Progenitor cell of endocrine pancreas (in vitro differentiated cells): ENCODE results near the gene RBMX2. TPM values are rescaled to one million over a fixed set of nuclear protein-coding genes. Genes with fewer than 3 reads are reported as not detected.

Source experiments
- DNase-seq: peaks from one replicate; pipeline ENCODE4 v3.0.0; 2021; ENCODE audit warnings: low spot score; ENCODE audit not compliant: unreplicated experiment
- H3K27ac Mint-ChIP-seq: 2 replicates; pipeline ENCODE4 v1.8.0; 2021; ENCODE audit warnings: mild to moderate bottlenecking, moderate library complexity, mixed read lengths
- H3K27me3 Mint-ChIP-seq: 2 replicates; pipeline ENCODE4 v1.8.0; 2021; ENCODE audit warnings: mixed read lengths
- H3K36me3 Mint-ChIP-seq: 2 replicates; pipeline ENCODE4 v1.8.0; 2022; ENCODE audit warnings: mixed read lengths; ENCODE audit not compliant: insufficient read depth
- H3K4me1 Mint-ChIP-seq: 2 replicates; pipeline ENCODE4 v1.8.0; 2021; ENCODE audit warnings: low read depth, mixed read lengths
- H3K4me3 Mint-ChIP-seq: 2 replicates; pipeline ENCODE4 v1.8.0; 2021; ENCODE audit warnings: low read depth, mild to moderate bottlenecking, moderate library complexity, mixed read lengths
- H3K9me3 Mint-ChIP-seq: 2 replicates; pipeline ENCODE4 v1.8.0; 2021; ENCODE audit warnings: low read depth, mixed read lengths
- total RNA-seq: library from RNA; stranded (reverse); gene quantifications from 2 replicates; pipeline ENCODE4 v1.2.1, GENCODE V29; 2021
- TF ChIP-seq, protein P1 (sequence below): fragments of 200-600 bp; sonication (generic); IDR thresholded peaks from one replicate; pipeline ENCODE4 v1.5.0; 2021; ENCODE audit warnings: antibody characterized with exemption, mild to moderate bottlenecking; ENCODE audit not compliant: unreplicated experiment

The RBMX2 gene
- total RNA-seq, 1 donor from 2014 or later: 29.7 TPM

DNA sequence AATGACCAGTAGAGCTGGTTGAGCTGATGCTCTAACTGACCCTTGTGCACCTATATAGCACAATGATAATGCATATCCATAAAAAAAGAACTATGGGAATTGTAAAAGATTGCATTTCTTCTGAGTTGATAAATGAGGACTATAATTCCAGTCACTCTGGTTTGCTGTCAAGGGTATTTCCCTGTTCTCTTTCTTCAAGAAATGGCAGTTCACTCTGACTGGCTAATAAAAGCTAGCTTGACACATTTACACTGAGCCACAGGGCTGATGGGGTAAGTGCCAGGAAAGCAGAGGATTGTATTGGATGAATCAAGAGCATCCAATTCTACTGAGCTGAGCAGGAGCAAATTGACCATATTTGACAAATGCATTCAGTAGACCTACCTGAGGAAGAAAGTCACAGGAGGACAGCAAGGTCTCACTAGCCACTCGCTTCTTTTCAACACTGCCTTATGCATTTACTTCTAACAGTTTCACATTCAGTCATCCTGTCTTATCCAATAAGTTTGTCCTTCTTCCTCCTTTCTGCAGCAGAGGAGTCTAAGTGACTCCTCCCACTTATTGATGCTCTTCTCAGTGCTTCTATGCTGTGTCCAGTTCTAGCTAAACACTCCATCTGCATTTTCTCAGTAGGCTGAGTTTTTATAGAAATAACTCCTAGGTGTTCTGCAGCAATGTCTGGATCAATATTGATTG is 43.0 kb downstream of the RBMX2 start:
- Mint-ChIP-seq H3K27ac (no peak overlapping the region), H3K36me3 (no peaks in the 10 kb centered on the region), H3K27me3 (no peaks in the 10 kb centered on the region), H3K4me1 (no peaks in the 10 kb centered on the region), H3K9me3 (peaks cover 15% of the 10 kb centered on the region), H3K4me3 (no peak overlapping the region)
- TF ChIP-seq, protein P1, sequence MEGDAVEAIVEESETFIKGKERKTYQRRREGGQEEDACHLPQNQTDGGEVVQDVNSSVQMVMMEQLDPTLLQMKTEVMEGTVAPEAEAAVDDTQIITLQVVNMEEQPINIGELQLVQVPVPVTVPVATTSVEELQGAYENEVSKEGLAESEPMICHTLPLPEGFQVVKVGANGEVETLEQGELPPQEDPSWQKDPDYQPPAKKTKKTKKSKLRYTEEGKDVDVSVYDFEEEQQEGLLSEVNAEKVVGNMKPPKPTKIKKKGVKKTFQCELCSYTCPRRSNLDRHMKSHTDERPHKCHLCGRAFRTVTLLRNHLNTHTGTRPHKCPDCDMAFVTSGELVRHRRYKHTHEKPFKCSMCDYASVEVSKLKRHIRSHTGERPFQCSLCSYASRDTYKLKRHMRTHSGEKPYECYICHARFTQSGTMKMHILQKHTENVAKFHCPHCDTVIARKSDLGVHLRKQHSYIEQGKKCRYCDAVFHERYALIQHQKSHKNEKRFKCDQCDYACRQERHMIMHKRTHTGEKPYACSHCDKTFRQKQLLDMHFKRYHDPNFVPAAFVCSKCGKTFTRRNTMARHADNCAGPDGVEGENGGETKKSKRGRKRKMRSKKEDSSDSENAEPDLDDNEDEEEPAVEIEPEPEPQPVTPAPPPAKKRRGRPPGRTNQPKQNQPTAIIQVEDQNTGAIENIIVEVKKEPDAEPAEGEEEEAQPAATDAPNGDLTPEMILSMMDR: no peak
- DNase-seq: no peak

DNA sequence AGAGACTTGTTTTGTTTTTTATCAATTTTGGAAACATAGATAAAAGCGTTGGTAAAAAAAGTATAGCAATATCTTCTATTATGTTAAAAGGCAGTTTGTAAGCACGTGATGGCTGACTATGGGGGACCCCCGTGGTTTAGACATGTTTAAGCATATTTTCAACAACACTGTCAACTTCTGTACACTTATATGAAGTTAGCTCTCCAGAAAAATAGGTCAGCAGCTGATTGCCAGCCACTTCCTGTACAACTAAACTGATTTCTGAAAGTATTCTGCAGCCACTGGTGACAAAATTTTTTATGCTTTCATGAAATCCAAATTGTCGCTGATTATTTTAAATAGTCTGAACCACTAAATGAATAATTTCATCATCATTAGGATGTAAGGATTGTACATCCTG is 45.2 kb downstream of the RBMX2 start:
- no peaks in the 10 kb centered on the region for H3K27me3 Mint-ChIP-seq
- H3K27ac Mint-ChIP-seq: no peak overlapping the region
- DNase-seq: no peak
- peaks cover 10% of the 10 kb centered on the region for H3K9me3 Mint-ChIP-seq
- H3K4me1 Mint-ChIP-seq: no peaks in the 10 kb centered on the region
- no peak overlapping the region for H3K4me3 Mint-ChIP-seq
- TF ChIP-seq, protein P1: no peak
- no peaks in the 10 kb centered on the region for H3K36me3 Mint-ChIP-seq

Other genes with a start within 250 kb of the RBMX2 start
- 35.2 and 35.5 TPM in 2 replicates for gene AIFM1, start 236.1 kb upstream of the RBMX2 start, total RNA-seq
- 0.60 and 0.87 TPM in 2 replicates for gene RAB33A, start 230.0 kb upstream of the RBMX2 start, total RNA-seq
- gene ZNF280C, start 133.1 kb upstream of the RBMX2 start, total RNA-seq: 15.0 and 16.2 TPM in 2 replicates
- 30.5 and 34.4 TPM in 2 replicates for gene SLC25A14, start 62.1 kb upstream of the RBMX2 start, total RNA-seq
- 1.6 and 3.1 TPM in 2 replicates for gene GPR119, start 16.3 kb upstream of the RBMX2 start, total RNA-seq